Right kidney (tissue), 1 donor: Measurements from ENCODE around the gene SPRN.

Experiments
- DNase-seq: peaks from one replicate; pipeline ENCODE4 v3.0.0-alpha.2; 2016

SPRN gene

DNA sequence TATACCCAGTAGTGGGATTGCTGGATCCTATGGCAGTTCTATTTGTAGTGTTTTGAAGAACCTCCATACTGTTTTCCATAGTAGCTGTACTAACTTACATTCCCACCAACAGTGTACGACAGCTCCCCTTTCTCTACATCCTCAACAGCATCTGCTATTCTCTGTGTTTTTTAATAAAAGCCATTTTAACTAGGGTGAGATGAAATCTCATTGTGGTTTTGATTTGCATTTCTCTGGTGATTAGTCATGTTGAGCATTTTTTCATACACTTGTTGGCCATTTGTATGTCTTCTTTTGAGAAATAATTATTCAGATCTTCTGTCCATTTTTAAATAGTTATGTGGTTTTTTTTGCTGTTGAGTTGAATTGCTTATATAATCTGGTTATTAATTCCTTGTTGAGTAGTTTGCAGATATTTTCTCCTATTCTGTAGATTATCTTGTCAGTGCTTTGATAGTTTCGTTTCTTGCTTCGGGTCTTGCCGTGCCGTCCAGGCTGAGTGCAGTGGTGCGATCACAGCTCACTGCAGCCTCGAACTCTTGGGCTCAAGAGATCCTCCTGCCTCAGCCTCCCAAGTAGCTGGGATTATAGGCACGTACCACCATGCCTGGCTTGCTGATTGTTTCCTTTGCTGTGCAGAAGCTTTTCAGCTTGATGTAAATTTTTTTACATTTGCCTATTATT is 18.4 kb downstream of the SPRN start:
- no peak for DNase-seq

GRCh38 chr10:133405272-133405671 is 19.2 kb downstream of the SPRN start:
- no peak for DNase-seq

DNA sequence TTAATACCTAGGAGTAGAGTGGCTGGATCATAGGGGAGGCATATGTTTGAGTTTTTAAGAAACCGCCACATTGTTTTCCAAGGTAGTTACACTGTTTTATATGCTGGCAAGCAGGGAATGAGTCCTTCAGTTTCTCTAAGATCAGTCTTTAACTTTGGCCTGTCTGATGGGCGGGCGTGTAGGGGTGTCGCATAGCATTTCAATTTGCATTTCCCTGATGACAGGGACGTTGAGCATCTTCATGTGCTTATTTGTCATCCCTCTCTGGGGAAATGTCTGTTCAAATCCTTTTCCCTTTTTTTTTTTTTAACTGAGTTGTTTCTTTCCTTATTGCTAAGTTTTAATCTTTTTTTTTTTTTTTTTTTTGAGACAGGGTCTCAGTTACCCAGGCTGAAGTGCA is 20.6 kb downstream of the SPRN start:
- no peak for DNase-seq

DNA sequence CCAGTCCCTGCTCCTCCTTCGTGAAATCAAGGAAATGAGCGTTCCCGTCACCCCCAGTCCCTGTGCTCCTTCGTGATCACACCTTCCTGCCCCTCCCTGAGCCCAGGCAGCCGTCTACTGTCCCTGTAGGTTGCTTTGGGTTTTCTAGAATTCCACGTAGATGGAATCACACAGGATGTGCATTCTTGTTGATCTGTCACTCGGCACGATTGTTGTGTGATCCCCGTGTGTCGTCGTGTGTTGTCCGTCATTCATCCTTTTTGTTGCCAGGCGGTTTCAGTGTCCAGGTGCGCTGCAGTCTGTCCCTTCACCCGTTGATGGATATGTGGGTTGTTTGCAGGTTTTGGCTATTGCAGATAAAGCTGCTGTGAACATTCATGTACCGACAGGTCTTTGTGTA is 21.1 kb downstream of the SPRN start:
- DNase-seq = no peak

GRCh38 chr10:133401981-133402725 is 22.3 kb downstream of the SPRN start:
- no peak for DNase-seq

- DNase-seq = no peak
Measured at GRCh38 chr10:133401500-133401899, 22.9 kb downstream of the SPRN start.

- no peak for DNase-seq
Measured at GRCh38 chr10:133400624-133401424, 23.6 kb downstream of the SPRN start.

- DNase-seq = no peak
Measured at GRCh38 chr10:133399123-133399601, 25.3 kb downstream of the SPRN start.

GRCh38 chr10:133397938-133398337 is 26.5 kb downstream of the SPRN start:
- DNase-seq = no peak

- no peak for DNase-seq
Measured at GRCh38 chr10:133396035-133396624, 28.3 kb downstream of the SPRN start.

- DNase-seq = no peak
Measured at GRCh38 chr10:133394801-133395221, 29.6 kb downstream of the SPRN start.

DNA sequence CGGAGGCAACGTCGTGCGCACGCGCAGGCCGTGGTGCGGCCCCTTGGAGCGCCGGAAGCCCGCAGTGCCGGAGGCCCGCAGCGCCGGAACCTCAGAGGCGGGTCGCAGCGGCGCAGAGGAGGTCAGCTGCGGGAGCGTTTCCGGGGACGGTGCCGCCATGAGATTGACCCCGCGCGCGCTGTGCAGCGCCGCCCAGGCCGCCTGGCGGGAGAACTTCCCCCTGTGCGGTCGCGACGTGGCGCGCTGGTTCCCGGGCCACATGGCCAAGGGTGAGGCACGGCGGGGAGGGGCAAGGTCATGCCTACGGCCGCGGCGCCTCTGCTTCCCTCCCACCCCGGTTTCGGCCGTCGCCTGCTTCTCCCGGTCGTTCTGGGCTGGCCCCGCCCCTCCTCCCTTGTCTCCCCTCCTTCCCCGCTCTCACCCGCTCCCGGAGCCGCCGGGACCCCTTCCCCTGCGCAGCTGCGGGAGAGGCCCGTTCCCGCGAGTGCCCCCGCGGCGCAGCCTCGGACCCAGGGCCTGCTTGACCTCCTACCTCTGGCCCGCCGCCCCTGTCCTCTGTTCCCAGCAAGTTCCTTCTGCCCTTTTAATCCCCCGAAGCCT is 30.3 kb downstream of the SPRN start, which contains the start of gene MTG1:
MTG1 (plus strand) TSS at position 94 of the 600 bp plus-strand sequence; CDS start at position 158, 64 bp downstream.
- DNase-seq = peak; percentile 96

DNA sequence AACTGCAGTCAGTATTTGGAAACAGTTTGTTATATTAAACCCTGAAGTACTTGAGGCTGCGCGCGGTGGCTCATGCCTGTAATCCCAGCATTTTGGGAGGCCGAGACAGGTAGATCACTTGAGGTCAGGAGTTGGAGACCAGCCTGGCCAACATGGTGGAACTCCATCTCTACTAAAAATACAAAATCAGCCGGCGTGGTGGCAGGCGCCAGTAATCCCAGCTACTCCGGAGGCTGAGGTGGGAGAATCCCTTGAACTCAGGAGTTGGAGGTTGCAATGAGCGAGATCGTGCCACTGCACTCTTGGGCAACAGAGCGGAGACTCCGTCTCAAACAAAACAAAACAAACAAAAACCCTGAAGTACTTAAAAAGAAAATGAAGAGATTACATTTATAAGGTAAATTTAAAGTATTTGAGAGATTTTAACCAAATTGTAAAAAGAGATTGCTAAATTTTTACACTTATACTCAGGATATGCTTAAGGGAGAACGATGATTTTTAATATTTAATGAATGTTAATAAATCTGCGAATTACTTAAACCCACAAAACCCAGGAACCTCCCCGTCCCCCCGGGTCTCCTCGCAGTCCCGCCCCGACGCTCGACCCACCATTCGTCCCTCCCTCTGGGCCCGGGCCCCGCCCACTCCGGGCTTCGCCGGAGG is 30.9 kb downstream of the SPRN start:
- DNase-seq = no peak

DNA sequence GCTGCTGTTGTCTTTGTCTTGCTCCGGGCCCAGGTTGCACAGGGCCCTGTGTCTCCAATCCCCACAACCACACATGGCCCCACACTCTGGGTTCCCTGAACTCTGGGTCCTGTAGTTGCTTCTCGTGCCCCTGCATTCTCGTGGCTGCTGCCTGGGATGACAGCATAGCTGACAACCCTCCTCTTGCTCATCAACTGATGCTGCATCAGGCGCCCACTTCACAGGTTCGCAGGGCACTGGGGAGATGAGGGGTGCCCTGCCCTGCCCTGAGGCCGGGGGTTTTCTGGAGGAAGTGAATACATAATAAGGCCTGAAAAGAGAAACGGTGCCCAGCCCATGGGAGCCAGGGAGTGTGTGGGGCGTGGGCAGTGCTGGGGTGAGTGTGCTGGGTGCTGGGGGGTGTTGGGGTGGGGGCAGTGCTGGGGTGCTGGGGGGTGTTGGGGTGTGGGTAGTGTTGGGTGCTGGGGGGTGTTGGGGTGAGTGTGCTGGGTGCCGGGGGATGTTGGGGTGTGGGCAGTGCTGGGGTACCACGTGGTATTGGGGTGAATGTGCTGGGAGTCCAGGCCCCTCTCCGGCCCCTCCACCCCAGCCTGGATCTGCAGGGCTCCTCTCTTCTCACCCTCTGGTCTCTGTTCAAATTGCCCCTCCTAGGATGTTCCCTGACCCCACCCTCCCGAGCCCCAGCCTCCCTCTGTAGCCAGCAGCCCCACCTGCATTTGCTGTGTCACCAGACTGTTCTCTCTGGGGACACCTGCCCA is 32.5 kb downstream of the SPRN start:
- no peak for DNase-seq

- no peak for DNase-seq
Measured at GRCh38 chr10:133391249-133391635, 33.2 kb downstream of the SPRN start.

DNA sequence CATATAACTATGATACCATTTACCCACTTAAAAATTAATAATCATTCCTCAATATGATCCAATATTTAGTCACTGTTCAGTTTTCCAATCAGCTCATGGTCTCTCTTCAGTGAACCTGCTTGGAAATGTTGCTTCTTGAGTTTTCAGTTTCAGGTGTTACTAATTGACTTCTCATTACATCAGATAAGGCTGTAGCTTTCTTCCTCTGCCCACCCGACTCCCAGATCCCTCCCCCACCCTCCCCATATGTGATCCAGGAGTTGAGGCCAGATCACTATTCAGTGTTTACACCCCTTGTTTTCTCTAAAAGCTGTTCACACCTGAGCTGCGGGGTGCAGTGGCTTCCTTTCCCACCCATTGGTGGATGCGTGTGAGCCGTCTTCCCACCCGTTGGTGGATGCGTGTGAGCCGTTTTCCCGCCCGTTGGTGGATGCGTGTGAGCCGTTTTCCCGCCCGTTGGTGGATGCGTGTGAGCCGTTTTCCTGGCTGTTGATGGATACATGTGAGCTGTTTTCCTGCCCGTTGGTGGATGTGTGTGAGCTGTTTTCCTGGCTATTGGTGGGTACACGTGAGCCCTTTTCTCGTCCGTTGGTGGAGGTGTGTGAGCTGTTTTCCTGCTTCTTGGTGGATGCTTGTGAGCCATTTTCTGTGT is 33.7 kb downstream of the SPRN start:
- DNase-seq = no peak

- DNase-seq = no peak
Measured at GRCh38 chr10:133388973-133389818, 35.2 kb downstream of the SPRN start.

DNA sequence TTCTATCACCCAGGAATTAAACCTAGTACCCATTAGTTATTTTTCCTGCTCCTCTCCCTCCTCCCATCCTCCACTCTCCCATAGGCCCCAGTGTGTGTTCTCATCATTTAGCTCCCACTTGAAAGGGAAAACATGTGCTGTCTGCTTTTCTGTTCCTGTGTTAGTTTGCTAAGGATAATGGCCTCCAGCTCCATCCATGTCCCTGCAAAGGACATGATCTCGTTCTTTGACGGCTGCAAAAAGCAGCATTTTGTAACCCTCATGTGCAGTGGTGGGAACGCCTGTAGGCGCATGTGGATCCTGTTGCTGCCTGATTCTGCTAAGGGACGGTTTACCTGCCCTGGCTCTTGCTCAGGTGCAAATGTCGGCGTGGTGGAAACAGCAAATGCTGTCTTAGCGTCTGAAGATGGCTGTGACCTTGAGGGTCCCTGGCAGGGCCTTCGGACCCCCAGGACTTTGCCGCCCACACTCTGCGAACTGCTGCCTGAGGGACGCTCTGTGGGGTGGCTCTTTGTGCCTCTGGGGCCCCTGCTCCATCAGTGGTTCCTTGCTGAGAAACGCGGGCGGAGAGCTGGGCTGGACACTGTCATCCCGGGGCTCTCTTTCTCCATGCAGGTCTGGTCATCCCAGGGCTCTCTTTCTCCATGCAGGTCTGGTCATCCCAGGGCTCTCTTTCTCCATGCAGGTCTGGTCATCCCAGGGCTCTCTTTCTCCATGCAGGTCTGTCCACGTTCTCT is 36.0 kb downstream of the SPRN start:
- no peak for DNase-seq
